Smooth muscle cell (in vitro differentiated cells): ENCODE results near the gene PREPL. TPM values are rescaled to one million over a fixed set of nuclear protein-coding genes. Genes with fewer than 3 reads are reported as not detected.

Experiments used
- DNase-seq: peaks from one replicate; lab custom pipeline; 2025; ENCODE audit not compliant: unreplicated experiment; lab: John Stamatoyannopoulos, UW
- H2AFZ ChIP-seq: fragments of 200-600 bp; sonication (generic); 2 replicates; pipeline ENCODE4 v1.6.0; 2016; ENCODE audit warnings: antibody characterized with exemption, low read depth, mild to moderate bottlenecking
- H3F3A ChIP-seq: fragments of 200-600 bp; sonication (generic); 2 replicates; pipeline ENCODE4 v1.6.0; 2017; ENCODE audit warnings: antibody characterized with exemption, low read depth
- H3K27ac ChIP-seq: fragments of 200-600 bp; sonication (generic); 2 replicates; pipeline ENCODE4 v1.5.1; 2016; ENCODE audit warnings: low read depth, mild to moderate bottlenecking
- H3K27me3 ChIP-seq: fragments of 200-600 bp; sonication (generic); 2 replicates; pipeline ENCODE4 v1.6.1; 2016; ENCODE audit warnings: low read depth, mild to moderate bottlenecking
- H3K36me3 ChIP-seq: fragments of 200-600 bp; sonication (generic); 2 replicates; pipeline ENCODE4 v1.5.1; 2016; ENCODE audit warnings: low read depth
- H3K4me1 ChIP-seq: fragments of 200-600 bp; sonication (generic); 2 replicates; pipeline ENCODE4 v1.5.1; 2016; ENCODE audit warnings: low read depth
- H3K4me2 ChIP-seq: fragments of 200-600 bp; sonication (generic); 2 replicates; pipeline ENCODE4 v1.6.0; 2016; ENCODE audit warnings: mild to moderate bottlenecking
- H3K4me3 ChIP-seq: fragments of 200-600 bp; sonication (generic); 2 replicates; pipeline ENCODE4 v1.5.1; 2016; ENCODE audit warnings: mild to moderate bottlenecking
- H3K79me2 ChIP-seq: fragments of 200-600 bp; sonication (generic); 2 replicates; pipeline ENCODE4 v1.6.0; 2016; ENCODE audit warnings: low read depth, mild to moderate bottlenecking
- H3K9ac ChIP-seq: fragments of 200-600 bp; sonication (generic); 2 replicates; pipeline ENCODE4 v1.6.0; 2016; ENCODE audit warnings: low read depth
- H3K9me3 ChIP-seq: fragments of 200-600 bp; sonication (generic); replicated peaks from 2 replicates; pipeline ENCODE4 v1.5.1; 2016; ENCODE audit warnings: low read depth
- H4K20me1 ChIP-seq: fragments of 200-600 bp; sonication (generic); 2 replicates; pipeline ENCODE4 v1.6.0; 2016; ENCODE audit warnings: low read depth
- CTCF ChIP-seq: fragments of 200-600 bp; sonication (generic); IDR thresholded peaks from 2 replicates; pipeline ENCODE4 v1.5.1; 2017; ENCODE audit warnings: borderline replicate concordance, mild to moderate bottlenecking, antibody characterized with exemption; ENCODE audit not compliant: insufficient read depth, poor library complexity, severe bottlenecking
- WGBS: methylation state at CpG from one replicate; pipeline ENCODE4 v1.1.7; 2016; ENCODE audit warnings: low lambda C conversion rate; 5-methylcytosine and 5-hydroxymethylcytosine counted together
- polyA plus RNA-seq: library from polyadenylated mRNA; unstranded; fragments of >200 nt; fragmentation: Nextera tagmentation; extraction: Ambion mirVana; gene quantifications from 2 replicates; pipeline ENCODE4 v1.2.1, GENCODE V29; 2016
- total RNA-seq: library from RNA; depleted of rRNA; stranded (reverse); fragments of >200 nt; gene quantifications from 2 replicates; pipeline ENCODE4 v1.2.3, GENCODE V29; 2014

PREPL gene
- total and polyA plus RNA-seq, 2 experiments from 2014 or later = 16.7 to 43.8 TPM

- Histone ChIP-seq H4K20me1 (no peaks in the 10 kb centered on the region), H3K36me3 (peaks cover 21% of the 10 kb centered on the region)
- WGBS = 93% methylated on average over 4 of the region's 4 CpGs
Measured at GRCh38 chr2:44325897-44326296, 35.4 kb downstream of the PREPL start.

GRCh38 chr2:44324971-44325426 is 36.3 kb downstream of the PREPL start:
- Histone ChIP-seq H3K9me3 (no peaks in the 10 kb centered on the region), H4K20me1 (no peaks in the 10 kb centered on the region), H3F3A (no peaks in the 10 kb centered on the region), H3K4me1 (peaks cover 9% of the 10 kb centered on the region), H3K27ac (no peak overlapping the region), H2AFZ (no peak overlapping the region), H3K4me2 (no peak overlapping the region), H3K9ac (no peak overlapping the region), H3K36me3 (peaks cover 30% of the 10 kb centered on the region), H3K4me3 (no peak overlapping the region), H3K27me3 (no peaks in the 10 kb centered on the region), H3K79me2 (no peaks in the 10 kb centered on the region)
- WGBS = 100% methylated on average over 1 of the region's 1 CpG
- TF ChIP-seq CTCF = no peak
- DNase-seq = no peak

More at GRCh38 chr2:44325897-44326296, 35.4 kb downstream of the PREPL start:
- Histone ChIP-seq H3K9ac (no peak overlapping the region), H3K4me3 (no peak overlapping the region), H2AFZ (no peak overlapping the region), H3K27ac (no peak overlapping the region), H3K79me2 (no peaks in the 10 kb centered on the region), H3K4me1 (peaks cover 16% of the 10 kb centered on the region), H3K4me2 (no peak overlapping the region), H3K27me3 (no peaks in the 10 kb centered on the region), H3F3A (no peaks in the 10 kb centered on the region), H3K9me3 (no peaks in the 10 kb centered on the region)
- no peak for TF ChIP-seq CTCF
- no peak for DNase-seq

GRCh38 chr2:44321360-44321759 is 39.9 kb downstream of the PREPL start:
- no peak for DNase-seq
- 97% methylated on average over 5 of the region's 5 CpGs for WGBS
- H3K9me3 ChIP-seq = no peaks in the 10 kb centered on the region
- H3K9ac ChIP-seq = no peak overlapping the region
- no peak for TF ChIP-seq CTCF
- no peaks in the 10 kb centered on the region for H3K27me3 ChIP-seq
- H3K4me3 ChIP-seq = no peak overlapping the region
- H3K4me2 ChIP-seq = no peak overlapping the region
- peaks cover 37% of the 10 kb centered on the region for H3K36me3 ChIP-seq
- no peak overlapping the region for H2AFZ ChIP-seq
- H4K20me1 ChIP-seq = no peaks in the 10 kb centered on the region
- H3F3A ChIP-seq = no peaks in the 10 kb centered on the region
- H3K79me2 ChIP-seq = no peaks in the 10 kb centered on the region
- no peaks in the 10 kb centered on the region for H3K4me1 ChIP-seq
- H3K27ac ChIP-seq = no peak overlapping the region

- Histone ChIP-seq H3K79me2 (no peaks in the 10 kb centered on the region), H3F3A (no peaks in the 10 kb centered on the region), H3K27me3 (no peaks in the 10 kb centered on the region), H3K9ac (no peak overlapping the region), H4K20me1 (no peaks in the 10 kb centered on the region), H3K4me1 (no peaks in the 10 kb centered on the region), H3K4me2 (no peak overlapping the region), H3K4me3 (no peak overlapping the region), H3K36me3 (peaks cover 42% of the 10 kb centered on the region), H2AFZ (no peak overlapping the region), H3K9me3 (no peaks in the 10 kb centered on the region), H3K27ac (no peak overlapping the region)
- DNase-seq = no peak
- 59% methylated on average over 1 of the region's 1 CpG for WGBS
- TF ChIP-seq CTCF = no peak
Measured at GRCh38 chr2:44320832-44321231, 40.5 kb downstream of the PREPL start.
